Lower leg skin (tissue), 4 donors: ENCODE results near the gene ESPL1. TPM values are rescaled to one million over a fixed set of nuclear protein-coding genes. Genes with fewer than 3 reads are reported as not detected.
"Not testable (repeated sequence)": the region's sequence is repeated elsewhere in the genome, so short reads cannot be mapped to it uniquely, and the experiment has no call there.

Experiments used
- DNase-seq, 2 donors: peaks; one replicate each; pipeline ENCODE4 v3.0.0-alpha.2; 2019; ENCODE audit warnings: low spot score in 2 of 2
- H3K4me3 ChIP-seq: fragments of 200-600 bp; sonication (generic); 2 replicates; pipeline ENCODE4 v1.5.1; 2017; ENCODE audit warnings: mild to moderate bottlenecking, low read depth; ENCODE audit not compliant: poor library complexity, severe bottlenecking
- POLR2A ChIP-seq, 2 donors: fragments of 450-650 bp; IDR thresholded peaks; one replicate each; pipeline ENCODE4 v1.6.1; 2016 to 2017; ENCODE audit warnings: antibody characterized with exemption in 2 of 2, mild to moderate bottlenecking in 1 of 2, moderate library complexity in 1 of 2
- WGBS, 2 donors: methylation state at CpG; one replicate each; pipeline ENCODE4 v1.1.5; 2018; 5-methylcytosine and 5-hydroxymethylcytosine counted together
- intact Hi-C: fragments of 100-400 bp; cut with DNase I; formaldehyde crosslinking; loops from one replicate; pipeline ENCODE4 v1.15.0; 2023; ENCODE audit warnings: low total_unique reads
- total RNA-seq, 4 donors: library from RNA; depleted of rRNA; stranded (reverse); fragments of >200 nt; gene quantifications; one replicate each; pipeline ENCODE4 v1.1.0, GENCODE V29; 2016
- TF ChIP-seq, protein P1 (sequence below), 3 donors: fragments of 450-650 bp; IDR thresholded peaks; one replicate each; pipeline ENCODE4 v1.5.1; 2016; ENCODE audit warnings: antibody characterized with exemption in 3 of 3, mild to moderate bottlenecking in 3 of 3, moderate library complexity in 2 of 3

Gene ESPL1
- total RNA-seq, 4 donors from 2014 or later, result 4.7 to 13.6 (median 5.8) TPM

DNA sequence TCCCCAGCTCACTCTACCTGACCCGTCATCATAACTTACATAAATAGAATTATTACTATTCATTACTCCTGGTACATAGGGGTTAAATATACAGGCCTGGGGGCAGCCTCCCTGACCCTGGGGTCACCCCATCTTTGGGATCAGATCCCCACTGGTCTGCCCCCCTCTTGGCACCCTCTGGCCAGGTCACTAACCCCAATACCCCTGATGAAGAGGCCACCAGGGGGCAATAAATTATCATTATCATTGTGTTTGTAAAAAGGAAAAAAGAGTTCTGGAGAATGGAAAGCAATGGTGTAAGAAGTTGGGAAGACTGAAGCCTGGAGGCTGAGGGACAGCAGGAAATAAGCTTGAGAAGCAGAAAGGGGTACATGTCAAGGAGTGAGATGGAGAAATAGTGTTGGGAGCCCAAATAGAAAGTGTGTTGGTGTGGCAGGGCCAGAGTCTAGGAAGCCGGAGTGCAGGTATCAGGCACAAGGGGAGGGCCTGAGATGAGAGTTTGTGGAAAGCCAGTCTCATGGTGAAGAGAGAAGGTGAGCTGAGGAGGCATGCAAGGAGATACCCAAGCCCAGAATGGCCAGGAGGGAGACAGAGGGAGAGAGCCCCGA, 59.4 kb downstream of the ESPL1 start:
- DNase-seq, result no peak
- no peak overlapping the region for H3K4me3 ChIP-seq
- TF ChIP-seq, protein P1, sequence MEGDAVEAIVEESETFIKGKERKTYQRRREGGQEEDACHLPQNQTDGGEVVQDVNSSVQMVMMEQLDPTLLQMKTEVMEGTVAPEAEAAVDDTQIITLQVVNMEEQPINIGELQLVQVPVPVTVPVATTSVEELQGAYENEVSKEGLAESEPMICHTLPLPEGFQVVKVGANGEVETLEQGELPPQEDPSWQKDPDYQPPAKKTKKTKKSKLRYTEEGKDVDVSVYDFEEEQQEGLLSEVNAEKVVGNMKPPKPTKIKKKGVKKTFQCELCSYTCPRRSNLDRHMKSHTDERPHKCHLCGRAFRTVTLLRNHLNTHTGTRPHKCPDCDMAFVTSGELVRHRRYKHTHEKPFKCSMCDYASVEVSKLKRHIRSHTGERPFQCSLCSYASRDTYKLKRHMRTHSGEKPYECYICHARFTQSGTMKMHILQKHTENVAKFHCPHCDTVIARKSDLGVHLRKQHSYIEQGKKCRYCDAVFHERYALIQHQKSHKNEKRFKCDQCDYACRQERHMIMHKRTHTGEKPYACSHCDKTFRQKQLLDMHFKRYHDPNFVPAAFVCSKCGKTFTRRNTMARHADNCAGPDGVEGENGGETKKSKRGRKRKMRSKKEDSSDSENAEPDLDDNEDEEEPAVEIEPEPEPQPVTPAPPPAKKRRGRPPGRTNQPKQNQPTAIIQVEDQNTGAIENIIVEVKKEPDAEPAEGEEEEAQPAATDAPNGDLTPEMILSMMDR (IDR thresholded peaks at IDR 0.05), result no peak
- no peak for TF ChIP-seq POLR2A (IDR thresholded peaks at IDR 0.05)
- 85 to 91% methylated on average over 3 of the region's 3 CpGs for WGBS, 2 donors
- intact Hi-C loops, result no loop called here

DNA sequence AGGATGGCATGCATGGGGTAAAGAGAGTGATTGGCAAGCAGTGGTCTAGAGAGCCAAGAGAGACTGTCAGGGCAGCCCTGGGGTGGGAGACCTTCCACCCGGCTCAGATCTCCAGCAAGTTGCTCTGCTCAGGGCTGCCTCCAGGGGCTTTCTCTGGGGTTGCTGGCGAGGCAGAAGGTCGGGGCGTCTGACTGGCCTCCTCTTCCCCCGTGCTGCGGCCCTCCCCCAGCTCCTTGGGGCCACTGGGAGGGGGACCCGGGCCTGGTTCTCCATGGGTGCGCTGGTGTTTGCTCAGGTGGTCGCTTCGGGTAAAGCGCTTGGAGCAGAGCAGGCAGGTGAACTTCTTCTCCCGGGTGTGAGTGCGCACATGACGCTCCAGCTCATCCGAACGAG, 59.9 kb downstream of the ESPL1 start:
- intact Hi-C loops, result no loop called here
- no peak for DNase-seq
- 51 to 53% methylated on average over 10 to 16 of the region's 16 CpGs for WGBS, 2 donors
- TF ChIP-seq POLR2A (IDR thresholded peaks at IDR 0.05), result no peak
- TF ChIP-seq, protein P1 (IDR thresholded peaks at IDR 0.05), result no peak
- no peak overlapping the region for H3K4me3 ChIP-seq

DNA sequence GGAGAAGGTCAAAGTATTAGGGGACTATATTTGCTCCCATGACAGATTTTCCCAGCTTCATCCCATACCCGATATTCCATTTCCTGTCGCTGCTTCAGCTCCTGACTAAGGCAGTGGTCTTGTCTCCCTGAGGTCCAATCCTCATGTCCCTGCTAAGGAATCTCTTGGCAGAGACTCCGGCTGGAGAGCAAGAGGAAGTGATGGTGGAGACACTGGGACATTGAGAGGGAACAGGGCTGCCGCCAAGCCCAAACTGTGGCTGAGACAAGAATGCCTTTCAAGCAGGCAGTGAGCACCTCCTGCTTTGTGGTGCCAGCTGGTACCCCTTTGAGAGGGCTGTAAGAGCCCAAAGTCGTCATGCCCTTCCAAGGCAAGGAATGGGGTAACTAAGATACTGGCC, 62.6 kb downstream of the ESPL1 start:
- intact Hi-C loops, result no loop called here
- DNase-seq, result no peak
- WGBS, 2 donors, result 75 to 82% methylated on average over 5 of the region's 5 CpGs
- no peak overlapping the region for H3K4me3 ChIP-seq
- TF ChIP-seq POLR2A (IDR thresholded peaks at IDR 0.05), result no peak
- TF ChIP-seq, protein P1 (IDR thresholded peaks at IDR 0.05), result no peak

DNA sequence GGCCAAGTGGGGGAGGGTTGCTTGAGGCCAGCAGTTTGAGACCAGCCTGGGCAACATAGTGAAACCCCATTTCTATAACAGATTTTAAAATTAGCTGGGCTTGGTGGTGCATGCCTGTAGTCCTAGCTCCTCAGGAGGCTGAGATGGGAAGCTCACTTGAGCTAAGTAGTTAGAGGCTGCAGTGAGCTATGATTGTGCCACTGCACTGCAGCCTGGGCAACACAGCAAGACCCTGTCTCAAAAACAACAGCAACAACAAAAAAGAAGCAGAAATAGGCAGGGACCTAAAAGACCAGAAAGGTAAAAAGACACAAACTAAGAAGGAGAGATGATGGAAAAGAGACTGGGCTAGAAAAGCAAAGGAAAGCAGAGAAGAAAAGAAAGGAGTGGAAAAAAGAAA, 64.2 kb downstream of the ESPL1 start:
- H3K4me3 ChIP-seq, intact Hi-C loops, DNase-seq: not testable (repeated sequence)

DNA sequence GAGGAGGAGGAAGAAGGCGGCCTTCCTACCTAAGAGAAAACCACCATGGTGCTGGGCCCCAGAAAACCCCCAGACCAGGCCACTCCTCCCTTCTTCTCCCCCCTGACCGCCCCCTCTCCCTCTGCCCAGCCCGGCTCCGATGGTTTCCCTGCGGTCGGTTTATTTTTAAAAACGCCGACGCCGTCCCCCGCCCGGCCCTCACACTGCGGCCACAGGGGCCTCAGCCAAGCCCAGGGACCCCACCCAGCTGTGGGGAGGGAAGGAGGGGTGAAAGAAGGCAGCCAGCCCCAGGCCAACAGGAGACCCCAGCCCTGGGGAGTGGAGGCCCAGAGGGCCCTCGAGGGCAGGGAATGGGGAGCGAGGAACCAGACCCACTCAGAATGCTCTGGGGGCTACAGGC, 64.6 kb downstream of the ESPL1 start:
- no peak overlapping the region for H3K4me3 ChIP-seq
- 67 to 77% methylated on average over 15 of the region's 15 CpGs for WGBS, 2 donors
- no peak for DNase-seq
- intact Hi-C loops, result no loop called here
- TF ChIP-seq, protein P1 (IDR thresholded peaks at IDR 0.05), result no peak
- TF ChIP-seq POLR2A (IDR thresholded peaks at IDR 0.05), result no peak

DNA sequence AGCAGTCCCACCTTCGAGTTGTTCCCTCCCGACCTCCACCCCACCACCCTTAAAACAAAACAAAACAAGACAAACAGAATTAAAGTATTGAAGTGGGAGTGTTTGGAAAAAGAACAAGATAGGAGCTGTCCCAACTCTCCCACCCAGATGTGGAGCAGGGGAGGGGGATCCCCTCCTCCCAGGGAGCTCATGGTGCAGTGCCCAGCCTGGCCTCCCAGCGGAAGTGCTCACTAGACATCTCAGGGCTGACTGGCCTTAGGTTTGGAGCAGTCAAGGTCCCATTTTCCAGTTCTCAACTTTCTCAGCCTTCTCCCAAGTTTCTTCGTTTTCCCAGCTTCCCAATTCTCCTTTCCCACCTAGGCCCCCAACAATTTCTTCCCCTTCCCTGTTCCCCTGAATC, 65.2 kb downstream of the ESPL1 start:
- WGBS, 2 donors, result 84 to 86% methylated on average over 4 of the region's 4 CpGs
- no peak overlapping the region for H3K4me3 ChIP-seq
- intact Hi-C loops, result no loop called here
- TF ChIP-seq POLR2A (IDR thresholded peaks at IDR 0.05), result no peak
- TF ChIP-seq, protein P1 (IDR thresholded peaks at IDR 0.05), result no peak
- DNase-seq, result no peak
